ENCODE results near the gene MEP1A.

Gene MEP1A

DNA sequence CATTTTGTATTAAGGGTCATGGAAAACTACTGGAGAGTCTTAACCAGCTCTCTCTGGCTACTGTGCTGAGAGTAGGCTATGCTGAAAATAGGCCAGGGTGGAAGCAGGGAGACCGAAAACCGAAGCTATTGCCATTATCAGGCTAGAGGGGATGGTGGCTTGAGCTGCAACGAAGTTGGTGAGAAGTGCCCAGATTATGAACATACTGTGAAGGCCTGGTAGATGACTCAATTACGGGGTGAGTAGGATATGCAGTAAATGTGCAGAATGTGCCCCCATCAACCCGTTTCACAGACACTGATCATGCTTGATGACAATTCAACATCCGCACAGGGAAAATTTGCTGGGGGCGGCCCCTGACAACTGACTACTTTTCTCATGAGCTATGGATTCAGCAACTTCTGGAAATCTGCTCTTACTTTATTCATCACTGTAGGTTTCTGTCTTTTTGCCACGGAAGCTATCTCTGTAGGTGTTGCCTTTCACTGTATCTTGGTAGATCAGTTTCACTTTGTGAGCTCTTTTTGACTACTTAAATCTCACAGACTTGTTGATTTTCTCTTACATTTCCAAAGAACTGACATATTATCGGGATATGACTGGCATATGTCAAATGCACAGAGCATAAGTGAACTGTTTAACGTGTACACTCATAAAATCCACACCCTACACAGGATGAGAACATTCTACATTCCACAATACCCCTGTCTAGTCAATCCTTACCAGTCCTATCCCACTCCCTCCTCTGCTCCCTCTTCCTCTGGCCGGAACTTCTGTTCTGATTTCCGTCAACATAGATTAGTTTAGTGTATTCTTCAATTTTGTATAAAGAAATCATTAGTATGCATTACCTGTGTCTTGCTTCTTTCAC is 15.5 kb upstream of the MEP1A start:
- Histone ChIP-seq H3K4me3 (ENCODE audit: low read length) (no peak overlapping the region), H3K27me3 (ENCODE audit: low read depth, low read length) (0 out of 2 replicates have a peak, but pooled peaks cover 5% of the 10 kb centered on the region), H3K79me2 (ENCODE audit: low read length) (no peaks in the 10 kb centered on the region), H2AFZ (ENCODE audit: low read depth, low read length) (no peak overlapping the region), H4K20me1 (ENCODE audit: insufficient read depth, low read length) (no peaks in the 10 kb centered on the region), H3K27ac (ENCODE audit: low read length) (no peak overlapping the region), H3K9ac (ENCODE audit: low read length) (no peak overlapping the region), H3K4me2 (ENCODE audit: low read length) (no peak overlapping the region), H3K9me3 (ENCODE audit: insufficient read depth, low read length) (no peaks in the 10 kb centered on the region), H3K36me3 (replicated peaks; ENCODE audit: low read depth, low read length) (no peaks in the 10 kb centered on the region), H3K4me1 (ENCODE audit: low read length) (peaks cover 14% of the 10 kb centered on the region)
- TF ChIP-seq CTCF (IDR thresholded peaks at IDR 0.05; ENCODE audit: low read depth, low read length) = no peak
- no peak for TF ChIP-seq EZH2phosphoT487 (IDR thresholded peaks at IDR 0.05; ENCODE audit: low read depth)

DNA sequence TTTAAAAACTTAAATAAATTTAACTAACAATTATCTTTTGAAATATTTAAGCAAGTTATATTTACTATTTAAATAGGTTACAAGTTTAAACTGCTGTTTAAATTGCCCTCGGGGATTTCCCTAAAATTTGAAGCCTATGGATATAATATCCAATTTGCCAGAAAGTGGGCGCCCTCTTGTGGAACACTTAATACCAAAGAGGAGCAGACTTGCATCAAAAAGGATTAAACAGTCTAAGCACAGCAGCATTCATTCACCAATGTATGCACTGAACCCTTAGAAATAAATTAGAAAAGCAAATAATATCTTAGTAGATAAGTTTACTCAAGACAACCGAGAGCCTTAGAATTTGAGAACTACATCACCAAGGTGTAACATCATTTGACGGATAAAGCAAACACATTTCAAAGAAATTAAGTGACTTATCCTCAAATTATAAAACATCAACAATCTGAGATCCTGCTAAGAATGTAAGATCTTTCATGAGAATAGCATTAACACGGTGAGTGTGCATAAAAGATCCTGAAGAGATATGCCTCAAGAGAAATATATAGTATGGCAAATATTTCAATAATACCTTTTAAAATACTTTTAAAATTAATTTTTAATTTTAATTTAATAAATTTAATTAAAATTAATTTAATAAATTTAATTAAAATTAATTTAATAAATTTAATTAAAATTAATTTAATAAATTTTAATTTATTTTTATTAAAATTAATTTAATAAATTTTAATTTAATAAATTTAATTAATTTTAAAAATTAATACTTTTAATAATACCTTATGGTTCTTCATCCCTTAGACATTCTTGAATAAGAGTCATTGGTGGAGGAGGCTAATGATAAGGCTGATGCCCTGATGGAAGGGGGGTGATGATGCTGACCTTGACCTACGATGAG is 11.5 kb upstream of the MEP1A start:
- H3K9ac ChIP-seq (ENCODE audit: low read length) = no peak overlapping the region
- no peaks in the 10 kb centered on the region for H3K79me2 ChIP-seq (ENCODE audit: low read length)
- no peaks in the 10 kb centered on the region for H3K36me3 ChIP-seq (replicated peaks; ENCODE audit: low read depth, low read length)
- peak; percentile 90 for TF ChIP-seq CTCF (IDR thresholded peaks at IDR 0.05; ENCODE audit: low read depth, low read length)
- TF ChIP-seq EZH2phosphoT487 (IDR thresholded peaks at IDR 0.05; ENCODE audit: low read depth) = no peak
- 0 out of 2 replicates have a peak, but pooled peaks cover 5% of the 10 kb centered on the region for H3K27me3 ChIP-seq (ENCODE audit: low read depth, low read length)
- no peaks in the 10 kb centered on the region for H3K4me1 ChIP-seq (ENCODE audit: low read length)
- no peaks in the 10 kb centered on the region for H3K9me3 ChIP-seq (ENCODE audit: insufficient read depth, low read length)
- H3K4me2 ChIP-seq (ENCODE audit: low read length) = no peak overlapping the region
- no peak overlapping the region for H3K4me3 ChIP-seq (ENCODE audit: low read length)
- H3K27ac ChIP-seq (ENCODE audit: low read length) = no peak overlapping the region
- no peak overlapping the region for H2AFZ ChIP-seq (ENCODE audit: low read depth, low read length)
- H4K20me1 ChIP-seq (ENCODE audit: insufficient read depth, low read length) = no peaks in the 10 kb centered on the region

- H4K20me1 ChIP-seq (ENCODE audit: insufficient read depth, low read length) = no peaks in the 10 kb centered on the region
- no peak overlapping the region for H3K9ac ChIP-seq (ENCODE audit: low read length)
- no peaks in the 10 kb centered on the region for H3K4me1 ChIP-seq (ENCODE audit: low read length)
- no peak overlapping the region for H3K4me3 ChIP-seq (ENCODE audit: low read length)
- no peaks in the 10 kb centered on the region for H3K79me2 ChIP-seq (ENCODE audit: low read length)
- no peak overlapping the region for H2AFZ ChIP-seq (ENCODE audit: low read depth, low read length)
- H3K4me2 ChIP-seq (ENCODE audit: low read length) = no peak overlapping the region
- H3K36me3 ChIP-seq (replicated peaks; ENCODE audit: low read depth, low read length) = no peaks in the 10 kb centered on the region
- 0 out of 2 replicates have a peak, but pooled peaks cover 5% of the 10 kb centered on the region for H3K27me3 ChIP-seq (ENCODE audit: low read depth, low read length)
- TF ChIP-seq EZH2phosphoT487 (IDR thresholded peaks at IDR 0.05; ENCODE audit: low read depth) = no peak
- TF ChIP-seq CTCF (IDR thresholded peaks at IDR 0.05; ENCODE audit: low read depth, low read length) = no peak
- no peak overlapping the region for H3K27ac ChIP-seq (ENCODE audit: low read length)
- H3K9me3 ChIP-seq (ENCODE audit: insufficient read depth, low read length) = no peaks in the 10 kb centered on the region
These were observed 8.7 kb upstream of the MEP1A start for GRCh38 chr6:46784535-46784934.

Data from OCI-LY3 (cell line).